ENCODE measurements around the gene ADPGK.

The ADPGK gene

DNA sequence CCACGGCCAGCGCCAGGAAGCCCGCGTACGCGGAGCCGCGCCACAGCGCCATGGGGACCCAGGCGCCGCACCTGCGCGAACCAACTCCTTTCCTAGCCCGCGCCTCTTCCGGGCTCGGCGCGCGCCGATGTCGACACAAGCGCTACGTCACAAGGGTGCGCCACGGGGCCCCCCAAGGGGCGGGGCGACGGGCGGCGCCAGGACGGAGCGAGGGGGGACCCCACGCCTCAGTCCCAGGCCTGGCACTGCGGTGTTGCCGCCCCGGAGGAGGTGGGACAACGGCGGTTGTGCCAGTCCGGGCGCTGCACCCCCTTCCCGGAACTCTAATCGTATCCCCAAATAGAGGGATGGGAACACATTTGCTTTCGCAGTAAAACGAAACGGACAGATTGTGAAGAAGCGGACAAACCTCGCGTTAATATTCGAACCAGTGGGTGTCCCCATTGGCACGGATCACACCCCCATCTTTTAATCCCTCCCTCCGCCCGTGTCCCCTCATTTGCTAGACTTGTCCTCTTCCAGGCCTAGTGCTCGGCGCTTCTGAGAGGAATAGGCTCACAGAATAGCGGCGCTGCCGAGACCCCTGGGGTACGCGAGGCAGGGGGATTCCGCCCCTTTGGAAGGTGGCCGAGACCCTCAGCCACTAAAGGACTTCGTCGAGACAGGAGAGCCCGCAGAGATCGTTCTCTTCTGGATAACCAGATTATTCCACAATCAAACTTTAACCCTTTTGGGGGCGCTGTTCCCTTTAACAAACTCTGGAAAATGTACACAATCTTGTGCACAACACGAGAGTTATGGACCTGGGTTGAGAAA, at the start of gene ADPGK:
Gene ADPGK, minus strand, starts transcription at position 119 of the 816 bp plus-strand sequence. Its CDS starts 67 bp downstream, at position 52.
- no peaks in the 10 kb centered on the region for H3K36me3 ChIP-seq (replicated peaks; ENCODE audit: insufficient read depth, low read length)
- peak within 1 kb of the TSS; percentile 95 for H3K9ac ChIP-seq (ENCODE audit: low read length)
- H3K79me2 ChIP-seq (ENCODE audit: low read length) = peaks cover 46% of the 10 kb centered on the region
- no peaks in the 10 kb centered on the region for H3K9me3 ChIP-seq (replicated peaks; ENCODE audit: insufficient read depth, low read length)
- no peaks in the 10 kb centered on the region for H3K9me2 ChIP-seq (replicated peaks; ENCODE audit: insufficient read depth, low read length)
- no peaks in the 10 kb centered on the region for H3K27me3 ChIP-seq (replicated peaks; ENCODE audit: insufficient read depth, low read length)
- peak within 1 kb of the TSS; percentile 92 for H2AFZ ChIP-seq (ENCODE audit: low read length)
- peaks cover 16% of the 10 kb centered on the region for H3F3A ChIP-seq (ENCODE audit: insufficient read depth, low read length)
- peak; percentile 96 for DNase-seq
- peaks cover 2% of the 10 kb centered on the region; the same call in 1 of the 2 replicates for H4K20me1 ChIP-seq (ENCODE audit: insufficient read depth, low read length)
- peak within 1 kb of the TSS; percentile 92 for H3K27ac ChIP-seq (ENCODE audit: low read length)
- H3K4me1 ChIP-seq (ENCODE audit: low read length) = peaks cover 13% of the 10 kb centered on the region
- peak within 1 kb of the TSS; percentile 95 for H3K4me3 ChIP-seq (ENCODE audit: low read length)
- H3K4me2 ChIP-seq (ENCODE audit: low read depth, low read length) = peak within 1 kb of the TSS; percentile 84
- TF ChIP-seq, protein P1, sequence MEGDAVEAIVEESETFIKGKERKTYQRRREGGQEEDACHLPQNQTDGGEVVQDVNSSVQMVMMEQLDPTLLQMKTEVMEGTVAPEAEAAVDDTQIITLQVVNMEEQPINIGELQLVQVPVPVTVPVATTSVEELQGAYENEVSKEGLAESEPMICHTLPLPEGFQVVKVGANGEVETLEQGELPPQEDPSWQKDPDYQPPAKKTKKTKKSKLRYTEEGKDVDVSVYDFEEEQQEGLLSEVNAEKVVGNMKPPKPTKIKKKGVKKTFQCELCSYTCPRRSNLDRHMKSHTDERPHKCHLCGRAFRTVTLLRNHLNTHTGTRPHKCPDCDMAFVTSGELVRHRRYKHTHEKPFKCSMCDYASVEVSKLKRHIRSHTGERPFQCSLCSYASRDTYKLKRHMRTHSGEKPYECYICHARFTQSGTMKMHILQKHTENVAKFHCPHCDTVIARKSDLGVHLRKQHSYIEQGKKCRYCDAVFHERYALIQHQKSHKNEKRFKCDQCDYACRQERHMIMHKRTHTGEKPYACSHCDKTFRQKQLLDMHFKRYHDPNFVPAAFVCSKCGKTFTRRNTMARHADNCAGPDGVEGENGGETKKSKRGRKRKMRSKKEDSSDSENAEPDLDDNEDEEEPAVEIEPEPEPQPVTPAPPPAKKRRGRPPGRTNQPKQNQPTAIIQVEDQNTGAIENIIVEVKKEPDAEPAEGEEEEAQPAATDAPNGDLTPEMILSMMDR (IDR thresholded peaks at IDR 0.05; ENCODE audit: low read length) = peak; percentile 56
- no peak for TF ChIP-seq EZH2 (optimal IDR thresholded peaks at IDR 0.05; ENCODE audit: low read depth, low read length)

DNA sequence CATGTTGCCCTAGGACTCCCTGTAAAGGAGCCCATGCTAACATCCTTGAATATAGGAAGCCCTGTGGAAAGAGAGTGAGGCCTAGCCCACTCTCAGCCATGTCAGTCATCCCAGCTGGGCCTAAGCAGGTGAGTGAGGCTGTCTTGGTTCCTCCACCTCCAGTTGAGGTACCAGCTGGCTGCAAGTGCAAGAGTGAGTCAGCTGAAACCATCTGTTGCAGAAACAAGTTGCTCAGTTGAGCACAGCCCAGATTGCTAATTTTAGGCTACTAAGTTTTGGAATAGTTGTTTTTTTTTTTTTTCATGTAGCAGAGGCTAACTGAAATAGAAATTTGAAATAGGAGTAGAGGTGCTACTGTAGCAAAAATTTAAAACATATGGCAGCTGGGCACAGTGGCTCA, 43.7 kb upstream of the ADPGK start:
- Histone ChIP-seq H3K9me3 (replicated peaks; ENCODE audit: insufficient read depth, low read length) (no peaks in the 10 kb centered on the region), H3K4me2 (ENCODE audit: low read depth, low read length) (no peak overlapping the region), H3K9ac (ENCODE audit: low read length) (no peak overlapping the region), H3K4me1 (ENCODE audit: low read length) (peaks cover 19% of the 10 kb centered on the region), H3K27ac (ENCODE audit: low read length) (peak overlapping the region; percentile 69; the same call in 1 of the 2 replicates), H4K20me1 (ENCODE audit: insufficient read depth, low read length) (no peaks in the 10 kb centered on the region), H3K79me2 (ENCODE audit: low read length) (no peaks in the 10 kb centered on the region), H3K27me3 (replicated peaks; ENCODE audit: insufficient read depth, low read length) (no peaks in the 10 kb centered on the region), H2AFZ (ENCODE audit: low read length) (peak overlapping the region; percentile 68), H3K36me3 (replicated peaks; ENCODE audit: insufficient read depth, low read length) (no peaks in the 10 kb centered on the region), H3F3A (ENCODE audit: insufficient read depth, low read length) (peaks cover 12% of the 10 kb centered on the region), H3K9me2 (replicated peaks; ENCODE audit: insufficient read depth, low read length) (no peaks in the 10 kb centered on the region), H3K4me3 (ENCODE audit: low read length) (no peak overlapping the region)
- DNase-seq = peak; percentile 95
- TF ChIP-seq EZH2 (optimal IDR thresholded peaks at IDR 0.05; ENCODE audit: low read depth, low read length) = no peak
- no peak for TF ChIP-seq EZH2phosphoT487 (IDR thresholded peaks at IDR 0.05; ENCODE audit: low read length)
- TF ChIP-seq, protein P1 (IDR thresholded peaks at IDR 0.05; ENCODE audit: low read length) = no peak

DNA sequence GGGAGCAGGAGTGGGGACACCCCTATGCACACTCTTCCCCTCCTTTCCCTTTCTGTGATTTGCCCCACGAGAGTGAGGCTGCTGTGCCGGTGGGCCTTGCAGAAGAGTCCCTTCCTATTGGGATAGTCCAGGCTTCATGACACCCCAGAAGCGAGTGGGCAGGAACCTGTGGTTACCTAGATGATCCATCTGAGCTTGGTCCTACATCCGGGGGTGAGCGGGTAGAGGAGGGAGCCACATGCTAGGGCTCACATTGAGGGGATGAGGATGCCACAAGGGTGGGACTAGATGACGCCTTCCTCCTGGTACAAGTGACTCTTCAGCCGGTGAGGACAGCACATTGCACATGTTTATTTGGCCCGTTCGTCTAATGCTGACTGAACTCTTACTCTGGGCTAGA, 43.1 kb upstream of the ADPGK start:
- H3K27me3 ChIP-seq (replicated peaks; ENCODE audit: insufficient read depth, low read length) = no peaks in the 10 kb centered on the region
- H3K4me2 ChIP-seq (ENCODE audit: low read depth, low read length) = no peak overlapping the region
- H3K27ac ChIP-seq (ENCODE audit: low read length) = peak overlapping the region; percentile 69; the same call in 1 of the 2 replicates
- H3K79me2 ChIP-seq (ENCODE audit: low read length) = no peaks in the 10 kb centered on the region
- H3K4me1 ChIP-seq (ENCODE audit: low read length) = peaks cover 19% of the 10 kb centered on the region
- H3K4me3 ChIP-seq (ENCODE audit: low read length) = no peak overlapping the region
- no peaks in the 10 kb centered on the region for H3K36me3 ChIP-seq (replicated peaks; ENCODE audit: insufficient read depth, low read length)
- H3F3A ChIP-seq (ENCODE audit: insufficient read depth, low read length) = peaks cover 12% of the 10 kb centered on the region
- no peak for DNase-seq
- no peak for TF ChIP-seq EZH2 (optimal IDR thresholded peaks at IDR 0.05; ENCODE audit: low read depth, low read length)
- TF ChIP-seq, protein P1 (IDR thresholded peaks at IDR 0.05; ENCODE audit: low read length) = no peak
- no peak for TF ChIP-seq EZH2phosphoT487 (IDR thresholded peaks at IDR 0.05; ENCODE audit: low read length)
- no peak overlapping the region for H3K9ac ChIP-seq (ENCODE audit: low read length)
- peak overlapping the region; percentile 68 for H2AFZ ChIP-seq (ENCODE audit: low read length)
- no peaks in the 10 kb centered on the region for H3K9me3 ChIP-seq (replicated peaks; ENCODE audit: insufficient read depth, low read length)
- H3K9me2 ChIP-seq (replicated peaks; ENCODE audit: insufficient read depth, low read length) = no peaks in the 10 kb centered on the region
- no peaks in the 10 kb centered on the region for H4K20me1 ChIP-seq (ENCODE audit: insufficient read depth, low read length)

All from MM.1S (cell line).